Loucy (cell line): ENCODE measurements around the gene EEF1A2.
A peak's percentile ranks its signal among the peaks of the same experiment; 100 is the strongest.

Experiments used
- H2AFZ ChIP-seq: fragments of 200-600 bp; sonication (generic); 2 replicates; pipeline ENCODE4 v1.6.0; 2016; ENCODE audit warnings: antibody characterized with exemption, mild to moderate bottlenecking, low read length, moderate library complexity
- H3F3A ChIP-seq: fragments of 200-600 bp; 2 replicates; pipeline ENCODE4 v1.6.0; 2016; ENCODE audit warnings: antibody characterized with exemption, low read depth, mild to moderate bottlenecking
- H3K27me3 ChIP-seq: fragments of 200-600 bp; sonication (generic); 2 replicates; pipeline ENCODE4 v1.6.1; 2014; ENCODE audit warnings: low read length, mild to moderate bottlenecking; ENCODE audit not compliant: insufficient read depth, poor library complexity, severe bottlenecking
- H3K36me3 ChIP-seq: fragments of 200-600 bp; sonication (generic); 2 replicates; pipeline ENCODE4 v1.6.1; 2016; ENCODE audit warnings: low read length; ENCODE audit not compliant: insufficient read depth
- H3K4me1 ChIP-seq: fragments of 200-600 bp; sonication (generic); 2 replicates; pipeline ENCODE4 v1.5.1; 2014; ENCODE audit warnings: low read length, mild to moderate bottlenecking; ENCODE audit not compliant: insufficient read depth, poor library complexity, severe bottlenecking
- H3K4me2 ChIP-seq: fragments of 200-600 bp; sonication (generic); 2 replicates; pipeline ENCODE4 v1.6.0; 2014; ENCODE audit warnings: antibody characterized with exemption, low read length, low read depth, mild to moderate bottlenecking; ENCODE audit not compliant: poor library complexity, severe bottlenecking
- H3K4me3 ChIP-seq: fragments of 200-600 bp; sonication (generic); 2 replicates; pipeline ENCODE4 v1.5.1; 2014; ENCODE audit warnings: low read length, mild to moderate bottlenecking, mixed read lengths; ENCODE audit not compliant: poor library complexity, severe bottlenecking
- H3K79me2 ChIP-seq: fragments of 200-600 bp; sonication (generic); 2 replicates; pipeline ENCODE4 v1.6.1; 2014; ENCODE audit warnings: low read length; ENCODE audit not compliant: insufficient read depth
- H3K9ac ChIP-seq: fragments of 200-600 bp; sonication (generic); 2 replicates; pipeline ENCODE4 v1.6.0; 2014; ENCODE audit warnings: mild to moderate bottlenecking, low read depth, low read length, moderate library complexity; ENCODE audit not compliant: poor library complexity, severe bottlenecking
- H3K9me2 ChIP-seq: fragments of 200-600 bp; sonication (generic); replicated peaks from 2 replicates; pipeline ENCODE4 v1.6.1; 2016; ENCODE audit warnings: low read depth, low read length, mixed read lengths
- H3K9me3 ChIP-seq: fragments of 200-600 bp; sonication (generic); 2 replicates; pipeline ENCODE4 v1.6.1; 2014; ENCODE audit warnings: mild to moderate bottlenecking, antibody characterized with exemption, low read length, low read depth; ENCODE audit not compliant: insufficient read depth
- H4K20me1 ChIP-seq: fragments of 200-600 bp; sonication (generic); 2 replicates; pipeline ENCODE4 v1.6.0; 2014; ENCODE audit warnings: antibody characterized with exemption, low read length, mild to moderate bottlenecking; ENCODE audit not compliant: insufficient read depth, poor library complexity, severe bottlenecking
- EZH2phosphoT487 ChIP-seq: fragments of 200-600 bp; IDR thresholded peaks from 2 replicates; pipeline ENCODE4 v1.6.1; 2018; ENCODE audit warnings: antibody characterized with exemption, mild to moderate bottlenecking, moderate library complexity, borderline replicate concordance
- TF ChIP-seq, protein P1 (sequence below): fragments of 200-600 bp; sonication (generic); conservative IDR thresholded peaks from 2 replicates; pipeline ENCODE4 v1.5.1; 2014; ENCODE audit warnings: mild to moderate bottlenecking, antibody characterized with exemption, low read length

The EEF1A2 gene

GRCh38 chr20:63539092-63539430 lies 40.2 kb upstream of the EEF1A2 start:
- Histone ChIP-seq H4K20me1 (no peaks in the 10 kb centered on the region), H3K4me1 (peaks cover 12% of the 10 kb centered on the region), H3K36me3 (no peaks in the 10 kb centered on the region), H3K27me3 (no peaks in the 10 kb centered on the region), H3K4me2 (no peak overlapping the region), H3K4me3 (no peak overlapping the region), H3F3A (no peaks in the 10 kb centered on the region), H3K9me2 (no peaks in the 10 kb centered on the region), H3K9me3 (no peaks in the 10 kb centered on the region), H3K79me2 (no peaks in the 10 kb centered on the region), H2AFZ (no peak overlapping the region), H3K9ac (no peak overlapping the region)
- TF ChIP-seq, protein P1, sequence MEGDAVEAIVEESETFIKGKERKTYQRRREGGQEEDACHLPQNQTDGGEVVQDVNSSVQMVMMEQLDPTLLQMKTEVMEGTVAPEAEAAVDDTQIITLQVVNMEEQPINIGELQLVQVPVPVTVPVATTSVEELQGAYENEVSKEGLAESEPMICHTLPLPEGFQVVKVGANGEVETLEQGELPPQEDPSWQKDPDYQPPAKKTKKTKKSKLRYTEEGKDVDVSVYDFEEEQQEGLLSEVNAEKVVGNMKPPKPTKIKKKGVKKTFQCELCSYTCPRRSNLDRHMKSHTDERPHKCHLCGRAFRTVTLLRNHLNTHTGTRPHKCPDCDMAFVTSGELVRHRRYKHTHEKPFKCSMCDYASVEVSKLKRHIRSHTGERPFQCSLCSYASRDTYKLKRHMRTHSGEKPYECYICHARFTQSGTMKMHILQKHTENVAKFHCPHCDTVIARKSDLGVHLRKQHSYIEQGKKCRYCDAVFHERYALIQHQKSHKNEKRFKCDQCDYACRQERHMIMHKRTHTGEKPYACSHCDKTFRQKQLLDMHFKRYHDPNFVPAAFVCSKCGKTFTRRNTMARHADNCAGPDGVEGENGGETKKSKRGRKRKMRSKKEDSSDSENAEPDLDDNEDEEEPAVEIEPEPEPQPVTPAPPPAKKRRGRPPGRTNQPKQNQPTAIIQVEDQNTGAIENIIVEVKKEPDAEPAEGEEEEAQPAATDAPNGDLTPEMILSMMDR: no peak
- TF ChIP-seq EZH2phosphoT487: no peak

GRCh38 chr20:63538204-63539091 lies 39.6 kb upstream of the EEF1A2 start:
- Histone ChIP-seq H3K9ac (peak overlapping the region; percentile 61), H3K36me3 (no peaks in the 10 kb centered on the region), H3K9me2 (no peaks in the 10 kb centered on the region), H3K27me3 (no peaks in the 10 kb centered on the region), H3K9me3 (no peaks in the 10 kb centered on the region), H3K4me2 (peak overlapping the region; percentile 66), H4K20me1 (no peaks in the 10 kb centered on the region), H3K79me2 (no peaks in the 10 kb centered on the region), H3K4me3 (peak overlapping the region; percentile 63), H2AFZ (no peak overlapping the region), H3F3A (no peaks in the 10 kb centered on the region), H3K4me1 (peaks cover 12% of the 10 kb centered on the region)
- TF ChIP-seq EZH2phosphoT487: no peak
- TF ChIP-seq, protein P1: no peak

GRCh38 chr20:63537525-63538203 lies 38.8 kb upstream of the EEF1A2 start:
- H3K36me3 ChIP-seq: no peaks in the 10 kb centered on the region
- H3K79me2 ChIP-seq: no peaks in the 10 kb centered on the region
- no peaks in the 10 kb centered on the region for H3K27me3 ChIP-seq
- H3F3A ChIP-seq: no peaks in the 10 kb centered on the region
- H3K9me3 ChIP-seq: no peaks in the 10 kb centered on the region
- H4K20me1 ChIP-seq: no peaks in the 10 kb centered on the region
- TF ChIP-seq EZH2phosphoT487: no peak
- TF ChIP-seq, protein P1: peak; percentile 79
- H3K9ac ChIP-seq: peak overlapping the region; percentile 66
- peak overlapping the region; percentile 63 for H3K4me3 ChIP-seq
- H3K4me2 ChIP-seq: peak overlapping the region; percentile 66
- H2AFZ ChIP-seq: peak overlapping the region; percentile 62; the same call in 1 of the 2 replicates
- no peaks in the 10 kb centered on the region for H3K9me2 ChIP-seq
- peaks cover 12% of the 10 kb centered on the region for H3K4me1 ChIP-seq
